ENCODE data around the gene MANBA.

MANBA gene

GRCh38 chr4:102585329-102585728 is 175.4 kb downstream of the MANBA start:
- no peak for DNase-seq

- no peak for DNase-seq
Measured at GRCh38 chr4:102584091-102584490, 176.7 kb downstream of the MANBA start.
